Measurements from ENCODE around the gene UQCRC1. TPM values are rescaled to one million over a fixed set of nuclear protein-coding genes. Genes with fewer than 3 reads are reported as not detected.

Gene UQCRC1
- total RNA-seq: 10 to 100 TPM; 73.7 to 91.3 TPM
- polyA plus RNA-seq: 100 to 1,000 TPM; 152 to 313 TPM

DNA sequence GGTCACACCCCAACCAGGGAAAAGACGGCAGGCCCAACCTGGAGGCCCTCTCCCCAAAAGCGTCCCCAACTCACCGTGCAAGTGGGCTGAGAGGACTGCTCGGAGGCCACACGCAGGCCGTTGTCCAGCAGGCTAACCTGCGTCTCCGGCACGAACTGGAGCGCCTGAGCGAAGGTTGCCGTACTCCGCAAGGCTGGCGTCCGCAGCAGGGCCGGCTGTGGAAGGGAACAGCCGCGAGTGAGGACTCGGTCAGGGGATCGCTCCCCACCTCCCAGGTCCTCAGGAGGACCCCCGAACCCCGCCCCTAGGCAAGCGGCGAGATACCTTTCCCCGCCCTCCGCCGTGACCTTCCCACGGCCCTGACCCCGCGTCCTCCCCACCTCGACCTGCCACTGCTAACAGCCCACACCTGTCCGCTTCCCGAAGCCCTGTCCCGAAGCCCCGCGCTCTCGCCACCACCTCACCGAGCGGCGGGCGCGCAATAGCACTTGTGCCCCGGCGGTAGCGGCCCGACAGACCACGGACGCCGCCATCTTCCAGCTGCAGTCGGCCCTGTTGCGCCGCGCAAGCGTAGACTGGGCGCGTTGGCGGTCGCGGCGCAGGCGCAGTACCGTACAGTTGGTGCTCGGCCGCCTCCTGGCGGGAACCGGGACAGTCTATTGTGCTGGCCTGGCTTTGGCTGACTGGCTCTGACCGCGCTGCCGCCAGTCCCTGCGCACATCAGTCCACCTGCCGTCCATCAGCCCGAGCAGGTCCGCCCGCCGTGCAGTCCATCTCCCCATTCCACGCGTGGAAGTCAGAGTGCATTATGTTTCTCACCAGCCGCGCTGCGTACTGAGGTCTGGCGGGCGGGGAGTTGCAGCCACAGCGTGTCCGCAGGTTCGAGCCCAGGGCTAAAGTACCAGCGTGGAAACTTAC, at the start of gene UQCRC1:
Gene UQCRC1 (minus strand): TSS at position 559 of the 918 bp plus-strand sequence. CDS start 26 bp downstream, at position 533.
- H3K4me1 ChIP-seq (ENCODE audit: insufficient read depth, low read length): peaks cover 10% of the 10 kb centered on the region
- H3K4me3 ChIP-seq (ENCODE audit: low read length in 2 of 2): peak within 1 kb of the TSS; percentile 76 to 83
- ChIA-PET POLR2A (ENCODE audit: partially characterized antibody) (interaction anchor here (1.0 to 1.5 kb wide), 6 partner anchors 25 to 209 kb away, joined by 3 to 12 read pairs (median 3); partner anchors contain the start of gene SLC26A6), CTCF (ENCODE audit: partially characterized antibody) (interaction anchor here (0.5 to 1.2 kb wide), 8 partner anchors 25 to 1340 kb away, joined by 3 to 6 read pairs (median 4); partner anchors contain the start of gene PFKFB4)
- intact Hi-C loops (cut with micrococcal nuclease): loop anchor here (1.0 to 2.0 kb wide), 5 partner anchors 25 to 208 kb away; partner anchors contain the start of genes NCKIPSD and SLC26A6
- peak; percentile 87 to 94 (median 93) for DNase-seq
- peak within 1 kb of the TSS; percentile 89 for H3K27ac ChIP-seq (ENCODE audit: low read depth, low read length)
- Mint-ChIP-seq H3K27ac (peak within 1 kb of the TSS; percentile 95 to 100 (median 98)), H3K4me3 (peak within 1 kb of the TSS; percentile 93 to 100 (median 98)), H3K9me3 (no peaks in the 10 kb centered on the region), H3K36me3 (peaks cover 12 to 30% of the 10 kb centered on the region in 2 donors), H3K4me1 (peaks cover 12 to 24% (median 19%) of the 10 kb centered on the region in 4 donors), H3K27me3 (no peaks in the 10 kb centered on the region)
- H3K36me3 ChIP-seq (ENCODE audit: insufficient read depth, low read length): peaks cover 12% of the 10 kb centered on the region
- H3K27me3 ChIP-seq (ENCODE audit: insufficient read depth, low read length): no peaks in the 10 kb centered on the region
- H3K9me3 ChIP-seq (ENCODE audit: control insufficient read depth in 1 of 2, low read length in 2 of 2): no peaks in the 10 kb centered on the region

DNA sequence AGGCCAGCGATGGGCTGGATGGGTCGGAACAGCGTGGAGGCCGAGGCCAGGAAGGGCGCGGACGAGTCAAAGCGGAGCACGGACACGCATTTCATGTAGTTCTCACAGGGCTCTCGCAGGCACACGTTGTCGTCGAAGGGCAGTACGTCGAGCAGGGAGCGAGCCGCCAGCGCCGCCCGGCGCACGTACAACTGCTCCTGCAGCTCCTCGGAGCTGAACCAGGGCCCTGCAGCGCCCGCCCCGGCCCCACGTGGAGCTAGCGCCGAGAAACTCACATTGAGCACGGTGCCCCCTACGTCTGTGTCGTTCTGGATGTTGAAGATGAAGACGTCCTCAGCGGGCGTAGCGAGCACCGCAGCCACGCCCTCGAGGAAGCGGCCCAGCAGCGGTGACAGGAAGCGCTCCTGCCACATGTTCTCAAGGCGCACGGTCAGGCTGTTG, 47.4 kb upstream of the UQCRC1 start:
- peak in 4 of 5 donors; percentile 23 to 49 (median 28) for DNase-seq
- Mint-ChIP-seq H3K9me3 (peaks cover 0 to 10% (median 0%) of the 10 kb centered on the region in 8 donors), H3K36me3 (peaks cover 0 to 1% of the 10 kb centered on the region in 2 donors), H3K27ac (peak overlapping the region in 6 of 7 donors; percentile 62 to 88 (median 74)), H3K27me3 (peaks cover 0 to 3% of the 10 kb centered on the region in 2 donors), H3K4me1 (peaks cover 5 to 37% (median 12%) of the 10 kb centered on the region in 4 donors), H3K4me3 (peak overlapping the region; percentile 65 to 85 (median 72))
- no peaks in the 10 kb centered on the region for H3K9me3 ChIP-seq (ENCODE audit: control insufficient read depth in 1 of 2, low read length in 2 of 2)
- CTCF ChIA-PET (ENCODE audit: partially characterized antibody): interaction anchor here (0.6 to 1.8 kb wide), 8 partner anchors 21 to 462 kb away, joined by 3 to 7 read pairs (median 4); partner anchors contain the start of gene SLC26A6
- POLR2A ChIA-PET (ENCODE audit: partially characterized antibody): interaction anchor here (0.6 to 2.4 kb wide), 3 partner anchors 22 to 130 kb away, joined by 3 to 14 read pairs (median 4); partner anchors contain the start of genes SLC26A6 and UQCRC1
- H3K4me3 ChIP-seq (ENCODE audit: low read length in 2 of 2): peak overlapping the region; percentile 29 to 59
- intact Hi-C loops (cut with micrococcal nuclease): loop anchor here (1.0 kb wide), 4 partner anchors 22 to 99 kb away; partner anchors contain the start of genes NCKIPSD, SLC26A6 and UQCRC1
- H3K27ac ChIP-seq (ENCODE audit: low read depth, low read length): peak overlapping the region; percentile 38
- H3K36me3 ChIP-seq (ENCODE audit: insufficient read depth, low read length): no peaks in the 10 kb centered on the region
- H3K4me1 ChIP-seq (ENCODE audit: insufficient read depth, low read length): peaks cover 25% of the 10 kb centered on the region
- no peaks in the 10 kb centered on the region for H3K27me3 ChIP-seq (ENCODE audit: insufficient read depth, low read length)

DNA sequence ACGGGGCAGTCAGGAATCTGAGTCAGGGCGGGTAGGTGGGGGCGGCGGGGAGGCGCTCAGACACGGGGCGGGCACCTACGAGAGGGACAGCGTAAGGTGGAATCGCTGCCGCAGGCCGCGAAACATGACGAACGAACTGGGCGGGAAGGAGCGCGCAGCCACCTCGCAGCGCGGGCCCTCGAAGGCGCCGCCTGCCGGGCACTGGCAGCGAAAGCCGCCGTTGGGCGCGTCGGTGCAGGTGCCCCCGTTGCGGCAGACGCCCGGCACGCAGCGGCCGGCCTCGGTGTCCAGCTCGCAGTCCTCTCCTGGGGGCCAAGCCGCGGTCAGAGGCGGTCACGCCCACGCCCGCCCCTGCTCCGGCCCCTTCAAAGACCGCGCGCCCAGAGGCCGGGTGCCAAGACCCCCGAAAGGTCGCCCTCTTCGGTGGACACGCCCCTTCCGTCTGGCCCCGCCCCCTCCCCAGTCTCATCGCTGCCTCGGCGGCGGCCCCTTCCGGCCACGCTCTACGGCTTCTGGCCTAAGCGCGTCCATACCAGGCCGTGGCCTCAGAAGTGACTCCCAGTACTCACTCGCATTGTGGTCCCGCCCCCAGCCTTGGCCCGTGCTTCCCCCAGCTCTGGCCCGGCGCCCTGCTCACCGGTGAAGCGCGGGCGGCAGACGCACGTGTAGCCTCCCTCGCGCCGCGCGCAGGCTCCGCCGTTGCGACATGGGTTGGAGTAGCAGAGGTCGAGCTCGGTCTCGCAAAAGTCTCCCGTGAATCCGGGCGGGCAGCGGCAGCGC, 46.8 kb upstream of the UQCRC1 start:
- peak overlapping the region; percentile 38 for H3K27ac ChIP-seq (ENCODE audit: low read depth, low read length)
- Mint-ChIP-seq H3K27ac (peak overlapping the region; percentile 82 to 93 (median 88)), H3K27me3 (peaks cover 0 to 3% of the 10 kb centered on the region in 2 donors), H3K36me3 (peaks cover 0 to 1% of the 10 kb centered on the region in 2 donors), H3K9me3 (peaks cover 0 to 10% (median 0%) of the 10 kb centered on the region in 8 donors), H3K4me1 (peaks cover 5 to 31% (median 10%) of the 10 kb centered on the region in 4 donors), H3K4me3 (peak overlapping the region; percentile 80 to 88 (median 84))
- POLR2A ChIA-PET (ENCODE audit: partially characterized antibody): interaction anchor here (0.6 to 2.4 kb wide), 3 partner anchors 21 to 129 kb away, joined by 3 to 14 read pairs (median 4); partner anchors contain the start of genes SLC26A6 and UQCRC1
- H3K4me3 ChIP-seq (ENCODE audit: low read length in 2 of 2): peak overlapping the region; percentile 29 to 59
- DNase-seq: peak; percentile 86 to 91 (median 88)
- no peaks in the 10 kb centered on the region for H3K36me3 ChIP-seq (ENCODE audit: insufficient read depth, low read length)
- peaks cover 19% of the 10 kb centered on the region for H3K4me1 ChIP-seq (ENCODE audit: insufficient read depth, low read length)
- no peaks in the 10 kb centered on the region for H3K27me3 ChIP-seq (ENCODE audit: insufficient read depth, low read length)
- intact Hi-C loops (cut with micrococcal nuclease): loop anchor here (1.0 kb wide), 4 partner anchors 21 to 98 kb away; partner anchors contain the start of genes NCKIPSD, SLC26A6 and UQCRC1
- no peaks in the 10 kb centered on the region for H3K9me3 ChIP-seq (ENCODE audit: control insufficient read depth in 1 of 2, low read length in 2 of 2)
- CTCF ChIA-PET (ENCODE audit: partially characterized antibody): interaction anchor here (0.6 to 1.8 kb wide), 8 partner anchors 21 to 462 kb away, joined by 3 to 7 read pairs (median 4); partner anchors contain the start of gene SLC26A6

DNA sequence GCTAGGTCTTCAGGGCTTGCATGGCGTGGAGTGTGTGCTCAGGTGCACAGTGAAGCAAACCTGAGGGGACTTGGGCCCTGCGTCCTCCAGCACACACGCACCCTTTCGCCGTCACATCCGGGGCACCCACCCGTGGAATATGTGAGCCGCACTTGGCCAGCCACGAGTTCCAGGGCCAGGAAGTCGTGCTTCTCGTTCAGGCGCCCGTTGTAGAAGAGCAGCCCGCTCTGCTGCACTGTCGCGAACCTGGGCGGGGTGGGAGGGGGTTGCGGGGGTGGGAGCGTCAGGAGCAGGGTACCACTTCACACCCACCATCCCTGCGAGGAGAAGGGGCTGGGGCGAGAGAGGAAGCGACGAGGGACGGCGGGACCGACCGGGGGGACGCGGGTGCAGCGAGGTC, 46.2 kb upstream of the UQCRC1 start:
- ChIA-PET CTCF (ENCODE audit: partially characterized antibody) (interaction anchor here (1.7 to 1.8 kb wide), 2 partner anchors 20 to 21 kb away, joined by 4 to 5 read pairs; partner anchors contain the start of gene SLC26A6), POLR2A (ENCODE audit: partially characterized antibody) (interaction anchor here (2.4 kb wide), 1 partner anchor 21 kb away, joined by 14 read pairs; the partner anchor contains the start of gene SLC26A6)
- peak overlapping the region; percentile 76 to 88 (median 84) for H3K4me3 Mint-ChIP-seq
- Histone ChIP-seq H3K27me3 (ENCODE audit: insufficient read depth, low read length) (no peaks in the 10 kb centered on the region), H3K9me3 (ENCODE audit: control insufficient read depth in 1 of 2, low read length in 2 of 2) (no peaks in the 10 kb centered on the region), H3K4me1 (ENCODE audit: insufficient read depth, low read length) (peaks cover 18% of the 10 kb centered on the region), H3K4me3 (ENCODE audit: low read length in 2 of 2) (peak overlapping the region in 1 of 2 donors; percentile 59), H3K27ac (ENCODE audit: low read depth, low read length) (peak overlapping the region; percentile 38), H3K36me3 (ENCODE audit: insufficient read depth, low read length) (no peaks in the 10 kb centered on the region)
- DNase-seq: peak; percentile 45 to 85 (median 55)
- peaks cover 5 to 28% (median 10%) of the 10 kb centered on the region in 4 donors for H3K4me1 Mint-ChIP-seq
- H3K9me3 Mint-ChIP-seq: peaks cover 0 to 7% (median 0%) of the 10 kb centered on the region in 8 donors
- intact Hi-C loops (cut with micrococcal nuclease): loop anchor here (1.0 kb wide), 4 partner anchors 20 to 97 kb away; partner anchors contain the start of genes NCKIPSD, SLC26A6 and UQCRC1
- peak overlapping the region; percentile 82 to 93 (median 88) for H3K27ac Mint-ChIP-seq
- peaks cover 0 to 3% of the 10 kb centered on the region in 2 donors for H3K27me3 Mint-ChIP-seq
- peaks cover 0 to 1% of the 10 kb centered on the region in 2 donors for H3K36me3 Mint-ChIP-seq

DNA sequence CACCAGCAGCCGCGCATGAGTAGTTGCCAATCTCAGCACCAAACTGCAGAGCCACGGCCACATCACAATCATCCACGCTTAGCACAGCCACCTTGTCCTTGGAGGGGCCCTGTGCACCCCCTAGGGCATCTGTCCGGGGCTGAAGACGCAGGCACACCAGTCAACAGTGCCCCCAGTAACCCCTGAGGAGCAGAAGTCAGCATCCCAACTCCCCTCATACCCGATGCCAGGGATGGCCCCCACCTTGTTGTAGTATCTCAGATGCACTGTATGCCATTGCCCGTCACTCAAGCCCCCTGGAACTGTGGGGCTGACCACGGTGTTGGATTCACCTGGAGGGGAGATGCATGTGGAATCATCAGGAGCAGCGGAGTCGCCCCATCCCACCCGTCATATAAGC, 45.6 kb upstream of the UQCRC1 start:
- peaks cover 18% of the 10 kb centered on the region for H3K4me1 ChIP-seq (ENCODE audit: insufficient read depth, low read length)
- ChIA-PET POLR2A (ENCODE audit: partially characterized antibody) (interaction anchor here (0.9 kb wide), 1 partner anchor 46 kb away, joined by 3 read pairs; the partner anchor contains the start of gene UQCRC1), CTCF (ENCODE audit: partially characterized antibody) (interaction anchor here (1.8 to 2.3 kb wide), 2 partner anchors 20 kb away, joined by 4 to 6 read pairs; partner anchors contain the start of gene SLC26A6)
- Mint-ChIP-seq H3K9me3 (peaks cover 0 to 4% (median 0%) of the 10 kb centered on the region in 8 donors), H3K4me1 (peaks cover 5 to 28% (median 10%) of the 10 kb centered on the region in 4 donors), H3K27ac (peak overlapping the region; percentile 75 to 84 (median 79)), H3K27me3 (peaks cover 0 to 3% of the 10 kb centered on the region in 2 donors), H3K4me3 (peak overlapping the region; percentile 63 to 88 (median 79)), H3K36me3 (peaks cover 0 to 1% of the 10 kb centered on the region in 2 donors)
- no peaks in the 10 kb centered on the region for H3K36me3 ChIP-seq (ENCODE audit: insufficient read depth, low read length)
- no peaks in the 10 kb centered on the region for H3K27me3 ChIP-seq (ENCODE audit: insufficient read depth, low read length)
- no peaks in the 10 kb centered on the region for H3K9me3 ChIP-seq (ENCODE audit: control insufficient read depth in 1 of 2, low read length in 2 of 2)
- peak overlapping the region in 1 of 2 donors; percentile 59 for H3K4me3 ChIP-seq (ENCODE audit: low read length in 2 of 2)
- intact Hi-C loops (cut with micrococcal nuclease): no loop called here
- DNase-seq: no peak
- H3K27ac ChIP-seq (ENCODE audit: low read depth, low read length): peak overlapping the region; percentile 38
